ENCODE results near the gene ZNF827.

The ZNF827 gene

GRCh38 chr4:145878501-145879435, 59.9 kb downstream of the ZNF827 start:
- Histone ChIP-seq H3K36me3 (ENCODE audit: low read depth) (peaks cover 5% of the 10 kb centered on the region; the same call in 1 of the 2 replicates), H3K27me3 (ENCODE audit: insufficient read depth, poor library complexity, severe bottlenecking) (no peaks in the 10 kb centered on the region), H3K4me3 (ENCODE audit: severe bottlenecking) (no peak overlapping the region), H3K4me1 (ENCODE audit: insufficient read depth, poor library complexity, severe bottlenecking) (peaks cover 8% of the 10 kb centered on the region), H3K27ac (ENCODE audit: poor library complexity, severe bottlenecking) (no peak overlapping the region), H3K9me3 (ENCODE audit: severe bottlenecking) (no peaks in the 10 kb centered on the region)
- no peak for DNase-seq (ENCODE audit: low spot score)
- no peak for ATAC-seq (ENCODE audit: low read depth)
- no peak for TF ChIP-seq CTCF (IDR thresholded peaks at IDR 0.05; ENCODE audit: poor library complexity, severe bottlenecking)

GRCh38 chr4:145876531-145877180, 62.0 kb downstream of the ZNF827 start:
- no peaks in the 10 kb centered on the region for H3K4me1 ChIP-seq (ENCODE audit: insufficient read depth, poor library complexity, severe bottlenecking)
- no peak for TF ChIP-seq CTCF (IDR thresholded peaks at IDR 0.05; ENCODE audit: poor library complexity, severe bottlenecking)
- H3K9me3 ChIP-seq (ENCODE audit: severe bottlenecking): no peaks in the 10 kb centered on the region
- H3K27ac ChIP-seq (ENCODE audit: poor library complexity, severe bottlenecking): no peak overlapping the region
- peaks cover 5% of the 10 kb centered on the region; the same call in 1 of the 2 replicates for H3K36me3 ChIP-seq (ENCODE audit: low read depth)
- H3K27me3 ChIP-seq (ENCODE audit: insufficient read depth, poor library complexity, severe bottlenecking): no peaks in the 10 kb centered on the region
- no peak for ATAC-seq (ENCODE audit: low read depth)
- H3K4me3 ChIP-seq (ENCODE audit: severe bottlenecking): no peak overlapping the region
- no peak for DNase-seq (ENCODE audit: low spot score)

GRCh38 chr4:145873901-145874300, 64.7 kb downstream of the ZNF827 start:
- H3K27ac ChIP-seq (ENCODE audit: poor library complexity, severe bottlenecking): no peak overlapping the region
- H3K4me3 ChIP-seq (ENCODE audit: severe bottlenecking): no peak overlapping the region
- no peaks in the 10 kb centered on the region for H3K4me1 ChIP-seq (ENCODE audit: insufficient read depth, poor library complexity, severe bottlenecking)
- H3K36me3 ChIP-seq (ENCODE audit: low read depth): peaks cover 5% of the 10 kb centered on the region; the same call in 1 of the 2 replicates
- ATAC-seq (ENCODE audit: low read depth) (no peak), DNase-seq (ENCODE audit: low spot score) (no peak)
- no peak for TF ChIP-seq CTCF (IDR thresholded peaks at IDR 0.05; ENCODE audit: poor library complexity, severe bottlenecking)
- H3K9me3 ChIP-seq (ENCODE audit: severe bottlenecking): no peaks in the 10 kb centered on the region
- H3K27me3 ChIP-seq (ENCODE audit: insufficient read depth, poor library complexity, severe bottlenecking): no peaks in the 10 kb centered on the region

GRCh38 chr4:145871209-145871608, 67.4 kb downstream of the ZNF827 start:
- Histone ChIP-seq H3K27me3 (ENCODE audit: insufficient read depth, poor library complexity, severe bottlenecking) (no peaks in the 10 kb centered on the region), H3K9me3 (ENCODE audit: severe bottlenecking) (no peaks in the 10 kb centered on the region), H3K27ac (ENCODE audit: poor library complexity, severe bottlenecking) (no peak overlapping the region), H3K4me3 (ENCODE audit: severe bottlenecking) (no peak overlapping the region), H3K36me3 (ENCODE audit: low read depth) (peaks cover 3% of the 10 kb centered on the region; the same call in 1 of the 2 replicates), H3K4me1 (ENCODE audit: insufficient read depth, poor library complexity, severe bottlenecking) (no peaks in the 10 kb centered on the region)
- TF ChIP-seq CTCF (IDR thresholded peaks at IDR 0.05; ENCODE audit: poor library complexity, severe bottlenecking): no peak
- no peak for ATAC-seq (ENCODE audit: low read depth)
- DNase-seq (ENCODE audit: low spot score): no peak

Data from RWPE2 (cell line).